ENCODE measurements around the gene ECHDC3.

ECHDC3 gene

GRCh38 chr10:11741608-11742007, 574 bp upstream of the ECHDC3 start:
- no peak for TF ChIP-seq CTCF (IDR thresholded peaks at IDR 0.05; ENCODE audit: borderline replicate concordance, insufficient read depth, low read depth, low read length)
- H3K4me3 ChIP-seq (ENCODE audit: low read depth, low read length), result peak overlapping the region; percentile 38

GRCh38 chr10:11742779-11743298, 657 bp downstream of the ECHDC3 start:
- no peak overlapping the region for H3K4me3 ChIP-seq (ENCODE audit: low read depth, low read length)
- TF ChIP-seq CTCF (IDR thresholded peaks at IDR 0.05; ENCODE audit: borderline replicate concordance, insufficient read depth, low read depth, low read length), result no peak

GRCh38 chr10:11743461-11744338, 1.5 kb downstream of the ECHDC3 start:
- H3K4me3 ChIP-seq (ENCODE audit: low read depth, low read length), result no peak overlapping the region
- TF ChIP-seq CTCF (IDR thresholded peaks at IDR 0.05; ENCODE audit: borderline replicate concordance, insufficient read depth, low read depth, low read length), result no peak

GRCh38 chr10:11745045-11745444, 2.9 kb downstream of the ECHDC3 start:
- no peak for TF ChIP-seq CTCF (IDR thresholded peaks at IDR 0.05; ENCODE audit: borderline replicate concordance, insufficient read depth, low read depth, low read length)
- no peak overlapping the region for H3K4me3 ChIP-seq (ENCODE audit: low read depth, low read length)

- no peak for TF ChIP-seq CTCF (IDR thresholded peaks at IDR 0.05; ENCODE audit: borderline replicate concordance, insufficient read depth, low read depth, low read length)
- no peak overlapping the region for H3K4me3 ChIP-seq (ENCODE audit: low read depth, low read length)
These were observed 4.8 kb downstream of the ECHDC3 start for GRCh38 chr10:11746883-11747539.

- no peak for TF ChIP-seq CTCF (IDR thresholded peaks at IDR 0.05; ENCODE audit: borderline replicate concordance, insufficient read depth, low read depth, low read length)
- no peak overlapping the region for H3K4me3 ChIP-seq (ENCODE audit: low read depth, low read length)
These were observed 6.7 kb downstream of the ECHDC3 start for GRCh38 chr10:11748866-11749265.

Data from GM12875 (cell line).